DOHH2 (cell line): Measurements from ENCODE around the gene HSF2BP.
"Not testable (repeated sequence)": the region's sequence is repeated elsewhere in the genome, so short reads cannot be mapped to it uniquely, and the experiment has no call there.

Source experiments
- CTCF ChIP-seq: fragments of 200-600 bp; sonication (generic); IDR thresholded peaks from one replicate; pipeline ENCODE4 v1.5.1; 2014; ENCODE audit warnings: antibody characterized with exemption, mild to moderate bottlenecking, low read depth, low read length; ENCODE audit not compliant: poor library complexity, severe bottlenecking
- EZH2phosphoT487 ChIP-seq: fragments of 200-600 bp; sonication (generic); IDR thresholded peaks from 2 replicates; pipeline ENCODE4 v1.6.1; 2017; ENCODE audit warnings: borderline replicate concordance, mild to moderate bottlenecking, antibody characterized with exemption, low read length, moderate library complexity, mixed read lengths

DNA sequence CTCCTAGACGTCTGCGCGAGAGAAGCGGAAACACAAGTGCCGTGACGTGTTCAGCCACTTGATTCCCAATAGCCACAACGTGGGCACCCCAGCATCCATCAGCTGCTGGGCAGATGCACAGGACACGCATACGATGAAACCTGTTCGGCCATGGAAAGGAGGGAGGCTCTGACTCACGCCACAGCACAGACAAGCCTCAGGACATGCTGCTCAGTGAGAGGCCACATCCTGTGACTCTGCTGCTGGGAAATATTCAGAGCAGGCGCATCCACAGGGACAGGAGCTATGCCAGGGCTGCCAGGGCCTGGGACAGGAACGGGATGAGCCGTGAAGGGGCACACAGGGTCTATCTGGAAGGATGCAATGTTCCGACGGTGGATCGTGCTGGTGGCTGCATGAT is 171.1 kb downstream of the HSF2BP start:
- not testable (repeated sequence) for TF ChIP-seq CTCF, EZH2phosphoT487
